IMR-90 (cell line): Measurements from ENCODE around the gene RPS5. TPM values are rescaled to one million over a fixed set of nuclear protein-coding genes. Genes with fewer than 3 reads are reported as not detected.

ENCODE experiments used
- ATAC-seq: fragments of 200-7000 bp; cut with Tn5 transposase; 2 replicates; pipeline ENCODE4 v1.9.1; 2020; ENCODE audit warnings: low read depth, mild to moderate bottlenecking, moderate library complexity
- BruUV-seq: library from RNA; stranded (reverse); fragments of 400-500 nt; replicated peaks from 2 replicates; lab custom pipeline; 2021; lab: Mats Ljungman, UMichigan
- CTCF ChIA-PET: fragments of 300-600 bp; formaldehyde crosslinking; extraction: SDS; loops from one replicate; lab custom pipeline; 2021; ENCODE audit warnings: antibody characterized with exemption; lab: Yijun Ruan, JAX
- POLR2A ChIA-PET: fragments of 300-600 bp; sonication (Branson Sonifier 250); formaldehyde crosslinking; loops from one replicate; lab custom pipeline; 2022; ENCODE audit warnings: antibody characterized with exemption; ENCODE audit not compliant: unreplicated experiment; lab: Charles Lee
- DNase-seq: peaks from one replicate; pipeline ENCODE4 v3.0.0; 2013
- H2AFZ ChIP-seq: replicated peaks from 2 replicates; pipeline ENCODE3; 2013; ENCODE audit warnings: low read length, mild to moderate bottlenecking; ENCODE audit not compliant: poor library complexity
- H2AK5ac ChIP-seq: 2 replicates; pipeline ENCODE4 v1.6.1; 2013; ENCODE audit warnings: low read depth, low read length, inconsistent platforms
- H2AK9ac ChIP-seq: replicated peaks from 2 replicates; pipeline ENCODE3; 2013; ENCODE audit warnings: mild to moderate bottlenecking, low read depth, low read length, moderate library complexity; ENCODE audit not compliant: poor library complexity
- H2BK120ac ChIP-seq: 2 replicates; pipeline ENCODE4 v1.6.1; 2013; ENCODE audit warnings: low read depth, low read length, inconsistent platforms
- H2BK15ac ChIP-seq: 3 replicates; pipeline ENCODE4 v1.6.1; 2013; ENCODE audit warnings: low read depth, low read length, inconsistent platforms
- H2BK20ac ChIP-seq: 2 replicates; pipeline ENCODE4 v1.6.1; 2013; ENCODE audit warnings: low read depth, mild to moderate bottlenecking, inconsistent platforms, low read length, moderate library complexity
- H2BK5ac ChIP-seq: 2 replicates; pipeline ENCODE4 v1.6.1; 2013; ENCODE audit warnings: mild to moderate bottlenecking, low read depth, low read length, inconsistent platforms; ENCODE audit not compliant: poor library complexity, severe bottlenecking
- H3K14ac ChIP-seq: replicated peaks from 2 replicates; pipeline ENCODE4 v1.6.1; 2013; ENCODE audit warnings: low read depth, low read length, inconsistent platforms
- H3K18ac ChIP-seq: 2 replicates; pipeline ENCODE4 v1.6.1; 2013; ENCODE audit warnings: low read depth, low read length, control low read depth
- H3K23ac ChIP-seq: 2 replicates; pipeline ENCODE4 v1.6.1; 2013; ENCODE audit warnings: low read depth, low read length, inconsistent platforms
- H3K27ac ChIP-seq: 2 replicates; pipeline ENCODE4 v1.5.1; 2013; ENCODE audit warnings: mild to moderate bottlenecking, control low read depth, low read length; ENCODE audit not compliant: insufficient read depth
- H3K27me3 ChIP-seq: 2 replicates; pipeline ENCODE4 v1.6.1; 2013; ENCODE audit warnings: low read length; ENCODE audit not compliant: control insufficient read depth, insufficient read depth
- H3K36me3 ChIP-seq: 2 replicates; pipeline ENCODE4 v1.6.1; 2013; ENCODE audit warnings: low read length, mixed read lengths; ENCODE audit not compliant: control insufficient read depth, insufficient read depth
- H3K4ac ChIP-seq: 2 replicates; pipeline ENCODE4 v1.6.1; 2013; ENCODE audit warnings: low read depth, low read length, inconsistent platforms
- H3K4me1 ChIP-seq: 2 replicates; pipeline ENCODE4 v1.6.1; 2013; ENCODE audit warnings: low read length, mixed read lengths; ENCODE audit not compliant: control insufficient read depth, insufficient read depth
- H3K4me2 ChIP-seq: 2 replicates; pipeline ENCODE4 v1.6.1; 2013; ENCODE audit warnings: low read depth, mild to moderate bottlenecking, control low read depth, low read length, moderate library complexity
- H3K4me3 ChIP-seq: 2 replicates; pipeline ENCODE4 v1.5.1; 2013; ENCODE audit warnings: low read depth, mild to moderate bottlenecking, control low read depth, low read length, moderate library complexity; ENCODE audit not compliant: insufficient read depth
- H3K56ac ChIP-seq: 2 replicates; pipeline ENCODE4 v1.6.1; 2013; ENCODE audit warnings: low read length, inconsistent platforms; ENCODE audit not compliant: insufficient read depth; ENCODE audit errors: extremely low read depth
- H3K79me1 ChIP-seq, 2 experiments: 2 replicates each; pipeline ENCODE4 v1.6.1; 2013; ENCODE audit warnings: low read length in 2 of 2, inconsistent platforms in 1 of 2, low read depth in 1 of 2
- H3K9ac ChIP-seq: 2 replicates; pipeline ENCODE4 v1.6.1; 2013; ENCODE audit warnings: low read depth, low read length, control low read depth
- H3K9me1 ChIP-seq: 2 replicates; pipeline ENCODE4 v1.6.1; 2013; ENCODE audit warnings: low read length, inconsistent platforms; ENCODE audit not compliant: insufficient read depth
- H3K9me3 ChIP-seq: 2 replicates; pipeline ENCODE4 v1.6.1; 2013; ENCODE audit warnings: low read length; ENCODE audit not compliant: control insufficient read depth, insufficient read depth
- H4K20me1 ChIP-seq: 2 replicates; pipeline ENCODE4 v1.6.1; 2013; ENCODE audit warnings: low read length, inconsistent platforms; ENCODE audit not compliant: insufficient read depth
- H4K5ac ChIP-seq: 2 replicates; pipeline ENCODE4 v1.6.1; 2013; ENCODE audit warnings: mild to moderate bottlenecking, low read depth, low read length, control low read depth
- H4K8ac ChIP-seq, 2 experiments: 2 replicates each; pipeline ENCODE4 v1.6.1; 2013; ENCODE audit warnings: low read depth in 2 of 2, low read length in 2 of 2, control low read depth in 1 of 2, inconsistent platforms in 1 of 2
- H4K91ac ChIP-seq: 2 replicates; pipeline ENCODE4 v1.6.1; 2013; ENCODE audit warnings: low read depth, low read length, inconsistent platforms; ENCODE audit not compliant: insufficient read depth
- BHLHE40 ChIP-seq: fragments of 150-350 bp; IDR thresholded peaks from 2 replicates; pipeline ENCODE4 v1.6.1; 2016; ENCODE audit warnings: mild to moderate bottlenecking, low read depth, low read length
- CEBPB ChIP-seq: IDR thresholded peaks from 2 replicates; pipeline ENCODE4 v1.6.1; 2012; ENCODE audit warnings: low read depth, low read length, improper control_type of control experiment
- CHD1 ChIP-seq: IDR thresholded peaks from 2 replicates; pipeline ENCODE4 v1.6.1; 2012; ENCODE audit warnings: low read depth, low read length, improper control_type of control experiment
- FOS ChIP-seq: fragments of 150-350 bp; IDR thresholded peaks from 2 replicates; pipeline ENCODE4 v1.6.1; 2016; ENCODE audit warnings: low read depth, low read length
- MAFK ChIP-seq: IDR thresholded peaks from 2 replicates; pipeline ENCODE4 v1.6.1; 2012; ENCODE audit warnings: low read depth, low read length, improper control_type of control experiment
- MAZ ChIP-seq: IDR thresholded peaks from 2 replicates; pipeline ENCODE4 v1.6.1; 2012; ENCODE audit warnings: low read depth, mild to moderate bottlenecking, low read length, improper control_type of control experiment, moderate library complexity, borderline replicate concordance
- MXI1 ChIP-seq: IDR thresholded peaks from 2 replicates; pipeline ENCODE4 v1.6.1; 2012; ENCODE audit warnings: low read depth, mild to moderate bottlenecking, low read length, moderate library complexity, borderline replicate concordance
- NFE2L2 ChIP-seq: fragments of 150-350 bp; IDR thresholded peaks from 2 replicates; pipeline ENCODE4 v1.6.1; 2016; ENCODE audit warnings: low read depth, mild to moderate bottlenecking, low read length
- POLR2A ChIP-seq: IDR thresholded peaks from 2 replicates; pipeline ENCODE4 v1.6.1; 2012; ENCODE audit warnings: mild to moderate bottlenecking, low read depth, low read length
- RAD21 ChIP-seq: IDR thresholded peaks from 2 replicates; pipeline ENCODE4 v1.6.1; 2012; ENCODE audit warnings: low read length, improper control_type of control experiment
- RCOR1 ChIP-seq: IDR thresholded peaks from 2 replicates; pipeline ENCODE4 v1.6.1; 2012; ENCODE audit warnings: mild to moderate bottlenecking, low read length, improper control_type of control experiment; ENCODE audit not compliant: insufficient replicate concordance
- RFX5 ChIP-seq: IDR thresholded peaks from 2 replicates; pipeline ENCODE4 v1.8.0; 2012; ENCODE audit warnings: low read depth, mild to moderate bottlenecking, low read length, moderate library complexity
- SMC3 ChIP-seq: fragments of 150-350 bp; IDR thresholded peaks from 2 replicates; pipeline ENCODE4 v1.6.1; 2016; ENCODE audit warnings: low read depth, mild to moderate bottlenecking, antibody characterized with exemption, low read length, moderate library complexity
- USF2 ChIP-seq: fragments of 150-350 bp; IDR thresholded peaks from 2 replicates; pipeline ENCODE4 v1.6.1; 2017; ENCODE audit warnings: mild to moderate bottlenecking, antibody characterized with exemption, low read length, low read depth
- WGBS, 2 experiments: methylation state at CpG; one replicate each; pipeline versions ENCODE4 v1.1.5 to v1.1.7; 2013; ENCODE audit warnings: missing lambda C conversion rate in 2 of 2; ENCODE audit not compliant: insufficient read length in 1 of 2; ENCODE audit errors: extremely low coverage in 2 of 2; 5-methylcytosine and 5-hydroxymethylcytosine counted together
- dilution Hi-C: fragments of 300-500 bp; cut with HindIII; formaldehyde crosslinking; loops from one replicate; pipeline ENCODE4 v1.14.3; 2018; ENCODE audit warnings: low sequenced_read_pairs; ENCODE audit not compliant: unreplicated experiment
- in situ Hi-C: fragments of 300-500 bp; cut with MboI; formaldehyde crosslinking; loops from 3 replicates; pipeline ENCODE4 v1.14.3; 2019; ENCODE audit warnings: low sequenced_read_pairs, inconsistent platforms, mixed read lengths
- intact Hi-C: fragments of 100-400 bp; cut with micrococcal nuclease; formaldehyde crosslinking; loops from 2 replicates; pipeline ENCODE4 v1.10.0; 2022
- polyA plus RNA-seq, 3 experiments: library from polyadenylated mRNA; depleted of rRNA; stranded (reverse); fragments of >200 nt; gene quantifications; 2 replicates each; pipeline ENCODE4 v1.2.3, GENCODE V29; 2012; ENCODE audit warnings: low replicate concordance in 1 of 3
- total RNA-seq: library from RNA; depleted of rRNA; stranded (reverse); fragments of >200 nt; gene quantifications from 2 replicates; pipeline ENCODE4 v1.2.3, GENCODE V29; 2012
- TF ChIP-seq, protein P1 (sequence below): fragments of 150-350 bp; IDR thresholded peaks from 2 replicates; pipeline ENCODE4 v1.6.1; 2016; ENCODE audit warnings: low read depth, mild to moderate bottlenecking, low read length, moderate library complexity, borderline replicate concordance
- TF ChIP-seq, protein P2 (sequence below): conservative IDR thresholded peaks from 2 replicates; pipeline ENCODE4 v1.5.1; 2012; ENCODE audit warnings: mild to moderate bottlenecking, low read depth, low read length, improper control_type of control experiment

RPS5 gene
- total and polyA plus RNA-seq, 2 of the 4 experiments (the other 2 are of a cell fraction): 3,265 to 5,858 TPM

DNA sequence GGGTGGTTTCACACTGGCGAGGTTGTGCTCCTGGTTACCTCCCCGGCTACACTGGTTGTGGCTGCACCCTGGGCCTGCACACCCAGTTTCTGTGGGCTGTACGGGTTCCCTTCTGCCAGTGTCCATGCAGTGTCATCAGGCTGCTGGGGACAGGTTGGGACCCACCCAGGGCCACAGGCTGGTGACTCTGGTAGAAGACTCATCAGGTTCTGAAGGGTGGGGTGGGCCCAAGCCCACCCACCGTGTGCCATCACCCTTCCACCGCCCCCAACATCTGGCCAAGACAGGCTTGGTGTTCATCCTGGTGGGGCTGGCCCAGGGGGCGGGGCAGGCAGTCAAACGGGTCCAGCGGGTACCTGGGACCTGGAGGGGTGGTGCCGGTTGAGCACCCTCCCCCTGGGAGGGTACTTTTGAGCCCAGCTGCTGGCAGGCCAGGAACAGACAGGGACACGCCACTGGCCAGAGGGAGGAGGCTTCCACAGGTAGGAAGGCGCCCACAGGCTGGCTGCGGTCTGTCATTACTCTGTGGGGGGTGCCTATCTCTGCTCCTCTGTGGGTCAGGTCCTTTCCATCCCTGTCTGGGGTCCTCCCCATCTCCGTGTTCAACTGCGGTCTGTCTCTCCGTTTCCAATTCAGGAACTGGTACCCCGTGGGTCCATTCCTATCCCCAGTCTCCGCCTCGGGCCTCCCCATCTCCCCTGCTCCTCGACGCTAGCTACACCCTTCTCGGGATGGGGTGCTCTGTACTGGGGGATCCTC lies 8.3 kb downstream of the RPS5 start, which contains the start of gene RNF225:
TSS of gene RNF225 (plus strand) at position 437 of the 759 bp plus-strand sequence. CDS start 434 bp downstream, outside the sequence.
- Histone ChIP-seq H3K9ac (no peak within 1 kb of the TSS), H2AFZ (peak within 1 kb of the TSS; percentile 61), H4K91ac (no peak within 1 kb of the TSS), H3K79me1 (peaks cover 9 to 40% of the 10 kb centered on the region in 2 experiments), H4K5ac (no peak within 1 kb of the TSS), H2BK15ac (no peak within 1 kb of the TSS), H3K4me2 (no peak within 1 kb of the TSS), H3K14ac (no peak within 1 kb of the TSS), H3K4me1 (peaks cover 2% of the 10 kb centered on the region; the same call in 1 of the 2 replicates), H2BK20ac (no peak within 1 kb of the TSS), H3K9me3 (no peaks in the 10 kb centered on the region), H4K20me1 (peaks cover 36% of the 10 kb centered on the region), H3K4me3 (no peak within 1 kb of the TSS), H3K36me3 (peaks cover 26% of the 10 kb centered on the region), H3K27ac (no peak within 1 kb of the TSS), H3K56ac (no peak within 1 kb of the TSS), H3K4ac (no peak within 1 kb of the TSS), H3K23ac (no peak within 1 kb of the TSS), H4K8ac (no peak within 1 kb of the TSS), H3K9me1 (no peaks in the 10 kb centered on the region), H3K27me3 (no peaks in the 10 kb centered on the region), H3K18ac (no peak within 1 kb of the TSS), H2BK5ac (no peak within 1 kb of the TSS), H2BK120ac (no peak within 1 kb of the TSS), H2AK5ac (no peak within 1 kb of the TSS), H2AK9ac (peak within 1 kb of the TSS; percentile 65)
- in situ Hi-C loops: no loop called here
- no peak for DNase-seq
- ATAC-seq: peak; percentile 18
- ChIA-PET POLR2A (no interaction called here), CTCF (no interaction called here)
- 38% methylated on average over 6 of the region's 21 CpGs; no CpG with 5 or more reads in 1 of the 2 experiments for WGBS, 2 experiments
- dilution Hi-C loops: no loop called here
- TF ChIP-seq RAD21: no peak
- no peak for TF ChIP-seq POLR2A
- TF ChIP-seq MAZ: no peak
- TF ChIP-seq, protein P1, sequence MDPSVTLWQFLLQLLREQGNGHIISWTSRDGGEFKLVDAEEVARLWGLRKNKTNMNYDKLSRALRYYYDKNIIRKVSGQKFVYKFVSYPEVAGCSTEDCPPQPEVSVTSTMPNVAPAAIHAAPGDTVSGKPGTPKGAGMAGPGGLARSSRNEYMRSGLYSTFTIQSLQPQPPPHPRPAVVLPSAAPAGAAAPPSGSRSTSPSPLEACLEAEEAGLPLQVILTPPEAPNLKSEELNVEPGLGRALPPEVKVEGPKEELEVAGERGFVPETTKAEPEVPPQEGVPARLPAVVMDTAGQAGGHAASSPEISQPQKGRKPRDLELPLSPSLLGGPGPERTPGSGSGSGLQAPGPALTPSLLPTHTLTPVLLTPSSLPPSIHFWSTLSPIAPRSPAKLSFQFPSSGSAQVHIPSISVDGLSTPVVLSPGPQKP: no peak
- TF ChIP-seq, protein P2, sequence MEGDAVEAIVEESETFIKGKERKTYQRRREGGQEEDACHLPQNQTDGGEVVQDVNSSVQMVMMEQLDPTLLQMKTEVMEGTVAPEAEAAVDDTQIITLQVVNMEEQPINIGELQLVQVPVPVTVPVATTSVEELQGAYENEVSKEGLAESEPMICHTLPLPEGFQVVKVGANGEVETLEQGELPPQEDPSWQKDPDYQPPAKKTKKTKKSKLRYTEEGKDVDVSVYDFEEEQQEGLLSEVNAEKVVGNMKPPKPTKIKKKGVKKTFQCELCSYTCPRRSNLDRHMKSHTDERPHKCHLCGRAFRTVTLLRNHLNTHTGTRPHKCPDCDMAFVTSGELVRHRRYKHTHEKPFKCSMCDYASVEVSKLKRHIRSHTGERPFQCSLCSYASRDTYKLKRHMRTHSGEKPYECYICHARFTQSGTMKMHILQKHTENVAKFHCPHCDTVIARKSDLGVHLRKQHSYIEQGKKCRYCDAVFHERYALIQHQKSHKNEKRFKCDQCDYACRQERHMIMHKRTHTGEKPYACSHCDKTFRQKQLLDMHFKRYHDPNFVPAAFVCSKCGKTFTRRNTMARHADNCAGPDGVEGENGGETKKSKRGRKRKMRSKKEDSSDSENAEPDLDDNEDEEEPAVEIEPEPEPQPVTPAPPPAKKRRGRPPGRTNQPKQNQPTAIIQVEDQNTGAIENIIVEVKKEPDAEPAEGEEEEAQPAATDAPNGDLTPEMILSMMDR: no peak
- no peak for TF ChIP-seq MXI1
- no peak for TF ChIP-seq SMC3
- TF ChIP-seq CHD1: no peak
- no peak for TF ChIP-seq BHLHE40
- no peak for TF ChIP-seq USF2
- TF ChIP-seq FOS: no peak
- no peak for TF ChIP-seq CEBPB
- no peak for TF ChIP-seq MAFK
- TF ChIP-seq RFX5: no peak
- TF ChIP-seq NFE2L2: no peak
- no peak for TF ChIP-seq RCOR1
- intact Hi-C loops: no loop called here
- BruUV-seq: no TSS peak
